Thyroid gland (tissue), 4 donors: ENCODE measurements around the gene GREB1L.

Experiments
- CTCF ChIP-seq, 6 experiments: fragments of 200-600 bp in 3 of 6; fragments of 450-650 bp in 3 of 6; sonication (generic) in 3 of 6; IDR thresholded peaks; one replicate each; pipeline ENCODE4 v1.5.1; 2016 to 2019; ENCODE audit warnings: antibody characterized with exemption in 6 of 6, mild to moderate bottlenecking in 2 of 6, inconsistent platforms in 1 of 6, moderate library complexity in 1 of 6
- POLR2A ChIP-seq, 2 donors: fragments of 450-650 bp; IDR thresholded peaks; one replicate each; pipeline ENCODE4 v1.6.1; 2017; ENCODE audit warnings: antibody characterized with exemption in 2 of 2, mild to moderate bottlenecking in 2 of 2, moderate library complexity in 1 of 2

- TF ChIP-seq CTCF (IDR thresholded peaks at IDR 0.05), result no peak
- TF ChIP-seq POLR2A (IDR thresholded peaks at IDR 0.05), result no peak
These were observed 47.8 kb downstream of the GREB1L start for GRCh38 chr18:21289827-21290226.
